Astrocyte (in vitro differentiated cells and primary cell): Measurements from ENCODE around the gene PSMG3. TPM values are rescaled to one million over a fixed set of nuclear protein-coding genes. Genes with fewer than 3 reads are reported as not detected.

ENCODE experiments used
- DNase-seq: peaks from one replicate; pipeline ENCODE4 v3.0.0-alpha.2; 2010; ENCODE audit warnings: low read depth
- FAIRE-seq: peaks from 2 replicates; lab custom pipeline; 2011; peaks lifted over from hg19 to GRCh38; lab: Jason Lieb, UNC
- H2AFZ ChIP-seq: 2 replicates; pipeline ENCODE4 v1.6.0; 2012; ENCODE audit warnings: low read depth, low read length, inconsistent platforms
- H3K27ac ChIP-seq: 2 replicates; pipeline ENCODE4 v1.5.1; 2011; ENCODE audit warnings: low read depth, low read length, inconsistent platforms
- H3K27me3 ChIP-seq: 2 replicates; pipeline ENCODE4 v1.6.0; 2011; ENCODE audit warnings: low read length, inconsistent platforms; ENCODE audit not compliant: insufficient read depth
- H3K36me3 ChIP-seq: 2 replicates; pipeline ENCODE4 v1.5.1; 2011; ENCODE audit warnings: low read length, inconsistent platforms; ENCODE audit not compliant: insufficient read depth
- H3K4me1 ChIP-seq: 2 replicates; pipeline ENCODE4 v1.5.1; 2011; ENCODE audit warnings: low read length, inconsistent platforms; ENCODE audit not compliant: insufficient read depth
- H3K4me2 ChIP-seq: 2 replicates; pipeline ENCODE4 v1.6.0; 2012; ENCODE audit warnings: low read length, inconsistent platforms
- H3K4me3 ChIP-seq: 2 replicates; pipeline ENCODE4 v1.5.1; 2011; ENCODE audit warnings: low read depth, mild to moderate bottlenecking, low read length, inconsistent platforms; ENCODE audit not compliant: insufficient read depth
- H3K79me2 ChIP-seq: 2 replicates; pipeline ENCODE4 v1.6.0; 2012; ENCODE audit warnings: mild to moderate bottlenecking, low read length, inconsistent platforms; ENCODE audit not compliant: insufficient read depth
- H3K9ac ChIP-seq: 2 replicates; pipeline ENCODE4 v1.6.0; 2012; ENCODE audit warnings: mild to moderate bottlenecking, low read length, inconsistent platforms
- H3K9me3 ChIP-seq: 2 replicates; pipeline ENCODE4 v1.5.1; 2012; ENCODE audit warnings: low read depth, mild to moderate bottlenecking, low read length, inconsistent platforms; ENCODE audit not compliant: insufficient read depth
- H4K20me1 ChIP-seq: 2 replicates; pipeline ENCODE4 v1.6.0; 2012; ENCODE audit warnings: low read length, inconsistent platforms; ENCODE audit not compliant: insufficient read depth
- H3K27ac Mint-ChIP-seq: one replicate; pipeline ENCODE4 v1.8.0; 2021; ENCODE audit warnings: mild to moderate bottlenecking, mixed read lengths; ENCODE audit not compliant: unreplicated experiment
- H3K27me3 Mint-ChIP-seq: one replicate; pipeline ENCODE4 v1.8.0; 2021; ENCODE audit warnings: low read depth, mixed read lengths; ENCODE audit not compliant: unreplicated experiment
- H3K36me3 Mint-ChIP-seq: one replicate; pipeline ENCODE4 v1.8.0; 2021; ENCODE audit warnings: low read depth, mixed read lengths; ENCODE audit not compliant: unreplicated experiment
- H3K4me1 Mint-ChIP-seq: one replicate; pipeline ENCODE4 v1.8.0; 2021; ENCODE audit warnings: low read depth, mixed read lengths; ENCODE audit not compliant: unreplicated experiment
- H3K4me3 Mint-ChIP-seq: one replicate; pipeline ENCODE4 v1.8.0; 2021; ENCODE audit warnings: mild to moderate bottlenecking, moderate library complexity, mixed read lengths; ENCODE audit not compliant: unreplicated experiment
- H3K9me3 Mint-ChIP-seq: one replicate; pipeline ENCODE4 v1.8.0; 2021; ENCODE audit warnings: mild to moderate bottlenecking, mixed read lengths; ENCODE audit not compliant: unreplicated experiment
- EZH2 ChIP-seq: IDR thresholded peaks from 2 replicates; pipeline ENCODE4 v1.6.1; 2012; ENCODE audit warnings: mild to moderate bottlenecking, low read length, inconsistent platforms; ENCODE audit not compliant: insufficient read depth
- total RNA-seq: library from RNA; stranded (reverse); gene quantifications from 2 replicates; pipeline ENCODE4 v1.2.1, GENCODE V29; 2021
- TF ChIP-seq, protein P1 (sequence below): IDR thresholded peaks from 2 replicates; pipeline ENCODE4 v1.5.1; 2011; ENCODE audit warnings: low read depth, mild to moderate bottlenecking, inconsistent platforms, low read length, moderate library complexity; ENCODE audit not compliant: insufficient read depth

PSMG3 gene
- total RNA-seq, 1 donor from 2014 or later, result 30.3 TPM

DNA sequence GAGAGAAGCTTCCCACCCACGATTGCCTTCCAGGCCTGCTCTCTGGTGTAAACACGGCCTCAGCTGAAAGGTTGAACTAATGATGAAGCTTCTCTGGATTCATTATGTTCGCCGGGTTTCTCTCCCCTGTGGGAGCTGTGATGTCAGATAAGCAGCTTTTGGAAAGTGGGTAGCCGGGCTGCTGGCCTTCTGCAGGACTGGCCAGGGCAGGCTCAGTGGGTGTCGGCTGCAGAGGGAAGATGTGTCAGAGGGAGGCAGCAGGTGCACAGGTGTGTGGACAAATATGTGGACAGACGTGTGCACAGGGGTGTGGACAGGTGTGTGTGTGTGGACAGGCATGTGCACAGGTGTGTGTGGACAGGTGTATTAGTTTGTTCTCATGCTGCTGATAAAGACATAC, 28.5 kb upstream of the PSMG3 start:
- Mint-ChIP-seq H3K36me3 (no peaks in the 10 kb centered on the region), H3K4me1 (no peaks in the 10 kb centered on the region), H3K9me3 (no peaks in the 10 kb centered on the region), H3K27ac (no peak overlapping the region), H3K27me3 (peaks cover 62% of the 10 kb centered on the region), H3K4me3 (no peak overlapping the region)
- no peak overlapping the region for H3K4me3 ChIP-seq
- peaks cover 3% of the 10 kb centered on the region for H3K9me3 ChIP-seq
- FAIRE-seq (no peak), DNase-seq (no peak)
- no peak overlapping the region for H3K4me2 ChIP-seq
- no peaks in the 10 kb centered on the region for H3K79me2 ChIP-seq
- H3K36me3 ChIP-seq, result no peaks in the 10 kb centered on the region
- no peak for TF ChIP-seq EZH2
- TF ChIP-seq, protein P1, sequence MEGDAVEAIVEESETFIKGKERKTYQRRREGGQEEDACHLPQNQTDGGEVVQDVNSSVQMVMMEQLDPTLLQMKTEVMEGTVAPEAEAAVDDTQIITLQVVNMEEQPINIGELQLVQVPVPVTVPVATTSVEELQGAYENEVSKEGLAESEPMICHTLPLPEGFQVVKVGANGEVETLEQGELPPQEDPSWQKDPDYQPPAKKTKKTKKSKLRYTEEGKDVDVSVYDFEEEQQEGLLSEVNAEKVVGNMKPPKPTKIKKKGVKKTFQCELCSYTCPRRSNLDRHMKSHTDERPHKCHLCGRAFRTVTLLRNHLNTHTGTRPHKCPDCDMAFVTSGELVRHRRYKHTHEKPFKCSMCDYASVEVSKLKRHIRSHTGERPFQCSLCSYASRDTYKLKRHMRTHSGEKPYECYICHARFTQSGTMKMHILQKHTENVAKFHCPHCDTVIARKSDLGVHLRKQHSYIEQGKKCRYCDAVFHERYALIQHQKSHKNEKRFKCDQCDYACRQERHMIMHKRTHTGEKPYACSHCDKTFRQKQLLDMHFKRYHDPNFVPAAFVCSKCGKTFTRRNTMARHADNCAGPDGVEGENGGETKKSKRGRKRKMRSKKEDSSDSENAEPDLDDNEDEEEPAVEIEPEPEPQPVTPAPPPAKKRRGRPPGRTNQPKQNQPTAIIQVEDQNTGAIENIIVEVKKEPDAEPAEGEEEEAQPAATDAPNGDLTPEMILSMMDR, result no peak
- no peak overlapping the region for H3K27ac ChIP-seq
- no peaks in the 10 kb centered on the region for H4K20me1 ChIP-seq
- no peaks in the 10 kb centered on the region for H3K4me1 ChIP-seq
- H2AFZ ChIP-seq, result no peak overlapping the region
- no peak overlapping the region for H3K9ac ChIP-seq
- H3K27me3 ChIP-seq, result peaks cover 10% of the 10 kb centered on the region

DNA sequence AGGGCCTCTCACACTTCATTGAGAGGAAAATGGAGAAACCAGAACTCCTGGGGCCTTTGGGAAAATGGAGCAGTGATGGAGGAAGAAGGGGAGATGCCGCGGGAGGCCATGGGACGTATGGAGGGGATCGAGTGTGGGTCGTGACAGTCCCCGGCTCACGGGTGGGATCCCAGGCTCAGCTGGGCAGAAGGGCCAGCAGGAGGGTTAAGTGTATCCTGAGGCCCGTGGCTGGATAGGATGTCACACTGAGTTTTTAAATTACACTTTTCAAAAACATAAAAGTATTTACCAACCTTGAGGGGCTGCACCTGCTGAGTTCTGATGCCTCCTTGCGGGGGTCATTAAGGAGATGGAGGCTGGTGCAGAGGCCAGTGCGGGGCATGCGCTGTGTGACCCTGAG, 28.0 kb upstream of the PSMG3 start:
- H3K9ac ChIP-seq, result no peak overlapping the region
- TF ChIP-seq, protein P1, result no peak
- TF ChIP-seq EZH2, result no peak
- no peak overlapping the region for H3K4me3 ChIP-seq
- H3K27ac ChIP-seq, result no peak overlapping the region
- Mint-ChIP-seq H3K4me1 (no peaks in the 10 kb centered on the region), H3K27me3 (peaks cover 63% of the 10 kb centered on the region), H3K4me3 (no peak overlapping the region), H3K9me3 (no peaks in the 10 kb centered on the region), H3K36me3 (no peaks in the 10 kb centered on the region), H3K27ac (no peak overlapping the region)
- FAIRE-seq (no peak), DNase-seq (no peak)
- H3K4me1 ChIP-seq, result no peaks in the 10 kb centered on the region
- H3K36me3 ChIP-seq, result no peaks in the 10 kb centered on the region
- H4K20me1 ChIP-seq, result no peaks in the 10 kb centered on the region
- H3K79me2 ChIP-seq, result no peaks in the 10 kb centered on the region
- peaks cover 3% of the 10 kb centered on the region for H3K9me3 ChIP-seq
- H2AFZ ChIP-seq, result no peak overlapping the region
- H3K4me2 ChIP-seq, result no peak overlapping the region
- H3K27me3 ChIP-seq, result peaks cover 10% of the 10 kb centered on the region

DNA sequence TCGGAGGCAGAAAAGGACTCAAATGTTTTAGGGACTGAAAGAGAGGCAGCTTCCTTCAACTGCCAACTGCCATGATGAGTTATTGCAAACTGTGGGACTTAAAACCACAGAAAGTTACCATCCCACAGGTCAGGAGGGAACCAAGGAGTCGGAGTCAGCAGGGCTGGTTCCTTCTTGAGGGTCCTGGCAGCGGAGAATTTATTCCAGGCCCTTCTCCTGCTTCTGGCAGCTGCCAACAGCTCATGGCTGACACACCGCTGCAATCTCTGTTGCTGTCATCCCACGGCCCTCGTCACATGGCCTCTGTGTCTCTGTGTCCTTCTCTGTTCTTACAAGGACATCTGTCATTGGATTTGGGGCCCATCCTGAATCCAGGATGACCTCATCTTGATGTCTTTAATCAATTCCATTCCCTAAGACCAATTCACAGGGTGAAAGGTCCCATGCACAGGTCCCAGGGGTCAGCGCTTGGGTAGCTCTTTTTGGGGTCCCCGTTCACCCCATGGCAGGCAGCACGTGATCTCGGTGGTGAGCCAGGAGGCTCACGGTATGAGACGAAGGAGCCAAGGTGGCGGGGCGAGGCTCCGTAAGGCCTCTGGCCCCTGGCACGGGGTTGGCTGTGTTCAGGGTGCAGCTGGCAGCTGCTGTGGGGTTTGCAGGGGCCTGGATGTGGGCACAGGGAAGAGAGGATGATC, 27.4 kb upstream of the PSMG3 start:
- no peaks in the 10 kb centered on the region for H3K4me1 Mint-ChIP-seq
- Histone ChIP-seq H3K4me1 (no peaks in the 10 kb centered on the region), H3K36me3 (no peaks in the 10 kb centered on the region), H3K4me3 (no peak overlapping the region), H4K20me1 (no peaks in the 10 kb centered on the region), H3K9ac (no peak overlapping the region), H3K79me2 (no peaks in the 10 kb centered on the region), H2AFZ (no peak overlapping the region), H3K9me3 (peaks cover 3% of the 10 kb centered on the region), H3K27me3 (peaks cover 10% of the 10 kb centered on the region), H3K27ac (no peak overlapping the region), H3K4me2 (no peak overlapping the region)
- peaks cover 67% of the 10 kb centered on the region for H3K27me3 Mint-ChIP-seq
- no peak overlapping the region for H3K4me3 Mint-ChIP-seq
- no peak overlapping the region for H3K27ac Mint-ChIP-seq
- TF ChIP-seq, protein P1, result no peak
- no peak for TF ChIP-seq EZH2
- H3K36me3 Mint-ChIP-seq, result no peaks in the 10 kb centered on the region
- DNase-seq, result no peak
- H3K9me3 Mint-ChIP-seq, result no peaks in the 10 kb centered on the region
- FAIRE-seq, result no peak
